Panc1 (cell line): Measurements from ENCODE around the gene COL9A2. TPM values are rescaled to one million over a fixed set of nuclear protein-coding genes. Genes with fewer than 3 reads are reported as not detected.

Source experiments
- ATAC-seq: fragments of 200-7000 bp; cut with Tn5 transposase; 2 replicates; pipeline ENCODE4 v1.9.1; 2020; ENCODE audit warnings: mild to moderate bottlenecking, moderate library complexity
- BruUV-seq: library from RNA; stranded (reverse); fragments of 400-500 nt; replicated peaks from 2 replicates; lab custom pipeline; 2021; lab: Mats Ljungman, UMichigan
- CTCF ChIA-PET: fragments of 300-600 bp; sonication (Branson Sonifier 250); formaldehyde crosslinking; loops from one replicate; lab custom pipeline; 2022; ENCODE audit warnings: antibody characterized with exemption; lab: Charles Lee
- POLR2A ChIA-PET: fragments of 300-600 bp; sonication (Branson Sonifier 250); formaldehyde crosslinking; loops from one replicate; lab custom pipeline; 2022; ENCODE audit warnings: antibody characterized with exemption; lab: Charles Lee
- DNase-seq: peaks from one replicate; pipeline ENCODE4 v3.0.0-alpha.2; 2010; ENCODE audit warnings: low read depth, low spot score
- H3K27ac ChIP-seq: 2 replicates; pipeline ENCODE4 v1.5.1; 2011; ENCODE audit warnings: mild to moderate bottlenecking, low read length, inconsistent platforms
- H3K27me3 ChIP-seq: fragments of 200-500 bp; sonication (Bioruptor generic); 2 replicates; pipeline ENCODE4 v1.6.0; 2014; ENCODE audit warnings: low read length, inconsistent platforms; ENCODE audit not compliant: control insufficient read depth, insufficient read depth
- H3K36me3 ChIP-seq: fragments of 200-500 bp; sonication (Bioruptor generic); 2 replicates; pipeline ENCODE4 v1.5.1; 2014; ENCODE audit warnings: inconsistent platforms, mild to moderate bottlenecking, low read length, moderate library complexity; ENCODE audit not compliant: control insufficient read depth, insufficient read depth
- H3K4me1 ChIP-seq: 2 replicates; pipeline ENCODE4 v1.5.1; 2011; ENCODE audit warnings: inconsistent platforms, mild to moderate bottlenecking, low read length, moderate library complexity; ENCODE audit not compliant: control insufficient read depth, insufficient read depth
- H3K4me3 ChIP-seq, 2 experiments: 2 replicates each; pipeline ENCODE4 v1.5.1; 2011 to 2012; ENCODE audit warnings: low read depth in 2 of 2, low read length in 2 of 2, mild to moderate bottlenecking in 2 of 2, inconsistent platforms in 1 of 2, moderate library complexity in 1 of 2
- H3K9me3 ChIP-seq: fragments of 200-500 bp; sonication (Bioruptor generic); 2 replicates; pipeline ENCODE4 v1.5.1; 2014; ENCODE audit warnings: low read depth, mild to moderate bottlenecking, inconsistent platforms, low read length, moderate library complexity; ENCODE audit not compliant: control insufficient read depth, insufficient read depth
- CTCF ChIP-seq: fragments of 450-650 bp; IDR thresholded peaks from 2 replicates; pipeline ENCODE4 v1.5.1; 2017; ENCODE audit warnings: mild to moderate bottlenecking
- POLR2AphosphoS5 ChIP-seq: IDR thresholded peaks from 2 replicates; pipeline ENCODE4 v1.6.1; 2012; ENCODE audit warnings: mild to moderate bottlenecking, low read depth, low read length, moderate library complexity
- REST ChIP-seq, 2 experiments: IDR thresholded peaks; 2 replicates each; pipeline ENCODE4 v1.6.1; 2011 to 2012; ENCODE audit warnings: low read depth in 2 of 2, control low read depth in 1 of 2, low read length in 1 of 2, mild to moderate bottlenecking in 1 of 2, moderate library complexity in 1 of 2; ENCODE audit not compliant: insufficient read depth in 1 of 2
- SIN3A ChIP-seq: IDR thresholded peaks from 2 replicates; pipeline ENCODE4 v1.6.1; 2012; ENCODE audit warnings: low read depth, mild to moderate bottlenecking, low read length, moderate library complexity, borderline replicate concordance; ENCODE audit not compliant: insufficient read depth
- TCF7L2 ChIP-seq: IDR thresholded peaks from 2 replicates; pipeline ENCODE4 v1.6.1; 2011; ENCODE audit warnings: mild to moderate bottlenecking, low read depth, low read length, inconsistent platforms
- in situ Hi-C: cut with HindIII; loops from 2 replicates; pipeline ENCODE4 v1.10.0; 2016; ENCODE audit warnings: low sequenced_read_pairs, low pct_unique_long_range_greater_than_20kb
- intact Hi-C: fragments of 100-400 bp; cut with micrococcal nuclease; formaldehyde crosslinking; loops from one replicate; pipeline ENCODE4 v1.10.0; 2022; ENCODE audit not compliant: unreplicated experiment
- total RNA-seq: library from RNA; stranded (reverse); gene quantifications from one replicate; pipeline ENCODE4 v1.2.1, GENCODE V29; 2021; ENCODE audit not compliant: unreplicated experiment

The COL9A2 gene
- total RNA-seq, 1 experiment from 2014 or later, result 2.9 TPM

DNA sequence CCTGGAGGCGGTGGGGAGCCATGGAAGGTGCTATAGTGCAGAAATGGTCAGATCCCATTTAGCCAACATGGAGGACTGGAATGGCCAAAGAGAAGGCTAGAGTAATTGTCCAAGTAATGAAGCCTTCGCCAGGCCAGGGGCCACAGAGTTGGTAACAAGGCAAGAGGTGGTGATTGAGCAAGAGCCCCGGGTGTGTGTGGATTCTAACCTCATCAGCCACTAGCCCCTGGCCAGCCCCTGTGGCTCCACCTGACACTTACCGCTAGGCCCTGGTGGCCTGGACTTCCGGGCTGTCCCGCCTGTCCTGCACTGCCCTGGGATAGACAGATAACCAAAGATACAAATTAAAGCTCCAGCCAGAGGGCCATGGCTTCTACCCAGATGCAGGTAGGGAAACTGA lies 9.9 kb downstream of the COL9A2 start:
- Histone ChIP-seq H3K4me1 (no peaks in the 10 kb centered on the region), H3K36me3 (no peaks in the 10 kb centered on the region), H3K4me3 (no peak overlapping the region), H3K27me3 (no peaks in the 10 kb centered on the region), H3K9me3 (no peaks in the 10 kb centered on the region), H3K27ac (no peak overlapping the region)
- no TSS peak for BruUV-seq
- in situ Hi-C loops, result no loop called here
- CTCF ChIA-PET, result interaction anchor here (0.6 kb wide), 1 partner anchor 20 kb away, joined by 4 read pairs; no protein-coding TSS in a partner anchor
- DNase-seq (no peak), ATAC-seq (no peak)
- TF ChIP-seq REST (IDR thresholded peaks at IDR 0.05; ENCODE audit: insufficient read depth in 1 of 2, low read depth in 2 of 2, low read length in 1 of 2) (no peak), CTCF (no peak), TCF7L2 (no peak), SIN3A (no peak), POLR2AphosphoS5 (no peak)
- POLR2A ChIA-PET, result no interaction called here
- intact Hi-C loops, result no loop called here

GRCh38 chr1:40306296-40306695 lies 10.8 kb downstream of the COL9A2 start:
- POLR2A ChIA-PET, result no interaction called here
- intact Hi-C loops, result no loop called here
- no peaks in the 10 kb centered on the region for H3K36me3 ChIP-seq
- no TSS peak for BruUV-seq
- no peaks in the 10 kb centered on the region for H3K9me3 ChIP-seq
- H3K27ac ChIP-seq, result no peak overlapping the region
- no peaks in the 10 kb centered on the region for H3K27me3 ChIP-seq
- CTCF ChIA-PET, result interaction anchor here (0.7 to 1.3 kb wide), 2 partner anchors 10 to 387 kb away, joined by 3 read pairs; partner anchors contain the start of gene COL9A2
- in situ Hi-C loops, result no loop called here
- no peak for DNase-seq
- no peaks in the 10 kb centered on the region for H3K4me1 ChIP-seq
- H3K4me3 ChIP-seq, result no peak overlapping the region
- ATAC-seq, result no peak
- TF ChIP-seq POLR2AphosphoS5 (no peak), REST (IDR thresholded peaks at IDR 0.05; ENCODE audit: insufficient read depth in 1 of 2, low read depth in 2 of 2, low read length in 1 of 2) (no peak), CTCF (no peak), TCF7L2 (no peak), SIN3A (no peak)
